HepG2 (cell line): ENCODE data around the gene KLK7. TPM values are rescaled to one million over a fixed set of nuclear protein-coding genes. Genes with fewer than 3 reads are reported as not detected.

Experiments used
- ATAC-seq: fragments of 200-7000 bp; cut with Tn5 transposase; 3 replicates; pipeline ENCODE4 v1.9.1; 2020; ENCODE audit warnings: mild to moderate bottlenecking, moderate library complexity
- BruUV-seq: library from RNA; stranded (reverse); fragments of 400-500 nt; replicated peaks from 2 replicates; lab custom pipeline; 2021; lab: Mats Ljungman, UMichigan
- CTCF ChIA-PET: fragments of 300-600 bp; formaldehyde crosslinking; extraction: SDS; loops from one replicate; lab custom pipeline; 2021; ENCODE audit warnings: low total read pairs, inconsistent platforms, low intra/inter-chr PET ratio; lab: Yijun Ruan, JAX
- POLR2A ChIA-PET: fragments of 350-600 bp; sonication (Branson Sonifier 250); formaldehyde crosslinking; loops from one replicate; lab custom pipeline; 2020; ENCODE audit warnings: antibody characterized with exemption, inconsistent platforms; lab: Yijun Ruan, JAX
- DNase-seq: peaks from one replicate; pipeline ENCODE4 v3.0.0-alpha.2; 2015; ENCODE audit warnings: low spot score
- FAIRE-seq: peaks from 3 replicates; lab custom pipeline; 2011; peaks lifted over from hg19 to GRCh38; lab: Jason Lieb, UNC
- H2AFZ ChIP-seq: one replicate; pipeline ENCODE4 v1.6.1; 2011; ENCODE audit warnings: low read length, inconsistent platforms
- H3K27ac ChIP-seq: fragments of 300-600 bp; 3 replicates; pipeline ENCODE4 v1.8.0; 2011; ENCODE audit warnings: mixed run types, mild to moderate bottlenecking, mixed read lengths, low read length, inconsistent platforms; ENCODE audit not compliant: insufficient read depth; ENCODE audit errors: extremely low read length
- H3K27me3 ChIP-seq, 2 experiments: fragments of 200-600 bp in 1 of 2; 2 replicates in 1 of 2; 3 replicates in 1 of 2; pipeline versions ENCODE4 v1.6.0 to v1.8.0; 2011; ENCODE audit warnings: low read length in 2 of 2, mild to moderate bottlenecking in 2 of 2, moderate library complexity in 2 of 2, inconsistent platforms in 1 of 2; ENCODE audit not compliant: insufficient read depth in 2 of 2, control insufficient read depth in 1 of 2
- H3K36me3 ChIP-seq, 2 experiments: fragments of 200-600 bp in 1 of 2; replicated peaks in 1 of 2; 2 replicates in 1 of 2; 3 replicates in 1 of 2; pipeline versions ENCODE4 v1.5.1 to v1.8.0; 2011; ENCODE audit warnings: low read length in 2 of 2, inconsistent platforms in 1 of 2; ENCODE audit not compliant: insufficient read depth in 2 of 2, control insufficient read depth in 1 of 2
- H3K4me1 ChIP-seq: 2 replicates; pipeline ENCODE4 v1.5.1; 2012; ENCODE audit warnings: low read length, inconsistent platforms; ENCODE audit not compliant: insufficient read depth
- H3K4me2 ChIP-seq: 2 replicates; pipeline ENCODE4 v1.6.0; 2011; ENCODE audit warnings: low read depth, low read length, inconsistent platforms
- H3K4me3 ChIP-seq, 3 experiments: fragments of 200-600 bp in 1 of 3; sonication (generic), shearing (Covaris generic) in 1 of 3; replicated peaks in 1 of 3; 2 replicates each; pipeline ENCODE4 v1.5.1; 2011 to 2016; ENCODE audit warnings: low read length in 3 of 3, inconsistent platforms in 2 of 3, low read depth in 2 of 3, mild to moderate bottlenecking in 2 of 3, control low read depth in 1 of 3, mixed read lengths in 1 of 3; ENCODE audit not compliant: insufficient read depth in 1 of 3
- H3K79me2 ChIP-seq: one replicate; pipeline ENCODE4 v1.6.1; 2011; ENCODE audit warnings: low read length, inconsistent platforms; ENCODE audit not compliant: insufficient read depth
- H3K9ac ChIP-seq: 2 replicates; pipeline ENCODE4 v1.6.0; 2011; ENCODE audit warnings: mild to moderate bottlenecking, low read depth, low read length, inconsistent platforms; ENCODE audit not compliant: insufficient read depth
- H3K9me3 ChIP-seq: 2 replicates; pipeline ENCODE4 v1.5.1; 2012; ENCODE audit warnings: mild to moderate bottlenecking, low read length
- H4K20me1 ChIP-seq: 2 replicates; pipeline ENCODE4 v1.6.0; 2011; ENCODE audit warnings: inconsistent platforms, mild to moderate bottlenecking, low read length, moderate library complexity; ENCODE audit not compliant: insufficient read depth
- ATF1 ChIP-seq: IDR thresholded peaks from 2 replicates; pipeline ENCODE4 v1.6.1; 2016; ENCODE audit warnings: mild to moderate bottlenecking, control low read depth
- GATAD2A ChIP-seq: IDR thresholded peaks from 2 replicates; pipeline ENCODE4 v1.6.1; 2016
- HOXA5 ChIP-seq: sonication (generic); formaldehyde crosslinking; IDR thresholded peaks from 2 replicates; pipeline ENCODE4 v1.4.0; 2020; ENCODE audit warnings: missing genetic modification reagents
- HOXA7 ChIP-seq: sonication (generic); formaldehyde crosslinking; IDR thresholded peaks from 2 replicates; pipeline ENCODE4 v1.8.1; 2022; ENCODE audit warnings: mild to moderate bottlenecking, missing genetic modification reagents, moderate library complexity
- MATR3 ChIP-seq: sonication (generic); formaldehyde crosslinking; IDR thresholded peaks from 2 replicates; pipeline ENCODE4 v1.4.0; 2020; ENCODE audit warnings: missing genetic modification reagents
- ZNF263 ChIP-seq: sonication (generic); formaldehyde crosslinking; IDR thresholded peaks from 2 replicates; pipeline ENCODE4 v1.4.0; 2020; ENCODE audit warnings: missing genetic modification reagents
- ZNF484 ChIP-seq: sonication (generic); formaldehyde crosslinking; IDR thresholded peaks from 2 replicates; pipeline ENCODE4 v1.5.1; 2020; ENCODE audit warnings: mild to moderate bottlenecking, low read depth, missing genetic modification reagents, borderline replicate concordance
- ZNF570 ChIP-seq: sonication (generic); formaldehyde crosslinking; IDR thresholded peaks from 2 replicates; pipeline ENCODE4 v1.4.0; 2020; ENCODE audit warnings: mild to moderate bottlenecking, missing genetic modification reagents, borderline replicate concordance
- WGBS: methylation state at CpG from one replicate; pipeline ENCODE4 v1.1.6; 2017; ENCODE audit warnings: low lambda C conversion rate; 5-methylcytosine and 5-hydroxymethylcytosine counted together
- in situ Hi-C: cut with HindIII; loops from 2 replicates; pipeline ENCODE4 v1.10.0; 2017; ENCODE audit warnings: low pct_unique_long_range_greater_than_20kb; ENCODE audit not compliant: extremely low pct_ligation_motif_present
- intact Hi-C: fragments of 100-400 bp; cut with micrococcal nuclease; formaldehyde crosslinking; loops from one replicate; pipeline ENCODE4 v1.10.0; 2022; ENCODE audit not compliant: unreplicated experiment
- polyA plus RNA-seq, 8 experiments: library from polyadenylated mRNA; depleted of rRNA in 3 of 8; stranded (reverse) in 7 of 8; unstranded in 1 of 8; fragments of >200 nt; fragmentation: Illumina TruSeq in 4 of 8; extraction: Trizol in 4 of 8; gene quantifications; 2 replicates each; pipeline versions ENCODE4 v1.2.1 to v1.2.3, GENCODE V29; 2011 to 2016; ENCODE audit warnings: low read depth in 4 of 8, missing spikeins in 1 of 8, mixed read lengths in 1 of 8; ENCODE audit not compliant: insufficient read depth in 1 of 8
- total RNA-seq, 5 experiments: library from RNA; depleted of rRNA; stranded (reverse); fragments of >200 nt; fragmentation: Illumina TruSeq; extraction: Trizol; gene quantifications; 2 replicates each; pipeline ENCODE4 v1.2.3, GENCODE V29; 2016; ENCODE audit warnings: low read depth in 1 of 5
- TF ChIP-seq, protein P1 (sequence below): sonication (generic); formaldehyde crosslinking; IDR thresholded peaks from 2 replicates; pipeline ENCODE4 v1.4.0; 2020; ENCODE audit warnings: missing genetic modification reagents, borderline replicate concordance
- TF ChIP-seq, protein P2 (sequence below): sonication (generic); formaldehyde crosslinking; conservative IDR thresholded peaks from 2 replicates; pipeline ENCODE4 v1.8.0; 2022; ENCODE audit warnings: low read depth, missing genetic modification reagents

The KLK7 gene
- total and polyA plus RNA-seq, 2 of the 13 experiments (the other 11 are each of a cell fraction or from before 2014, with no cell fraction given), result not detected

DNA sequence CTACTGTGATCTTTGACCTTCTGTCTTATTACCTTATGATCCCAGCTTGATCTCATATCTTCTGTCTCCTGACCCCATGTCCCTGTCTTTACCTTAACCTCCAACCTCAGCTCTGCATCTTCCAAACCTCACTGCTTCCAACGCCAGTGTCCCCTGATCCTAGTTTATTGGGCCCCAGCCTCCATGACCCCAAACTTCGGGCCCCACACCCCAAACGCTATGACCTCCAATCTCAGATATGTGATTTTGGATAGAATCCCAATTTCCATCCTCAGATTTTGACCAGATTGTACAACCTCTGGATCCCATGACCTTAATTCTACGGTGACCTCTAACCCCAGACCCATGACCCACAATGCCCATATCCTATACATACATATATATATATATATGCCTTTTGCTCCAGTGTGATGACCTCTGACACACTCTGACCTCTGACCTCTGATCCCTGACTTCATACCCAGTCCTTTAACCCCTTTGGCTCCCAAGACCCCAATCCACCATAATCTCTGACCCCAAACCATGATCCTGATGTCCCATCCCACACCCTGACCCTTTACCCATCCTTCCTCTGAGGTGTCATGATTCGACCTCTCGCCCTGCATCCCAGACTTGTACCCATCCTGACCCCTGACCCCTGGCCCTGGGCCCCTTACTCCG lies 47.6 kb upstream of the KLK7 start:
- Histone ChIP-seq H2AFZ (no peak overlapping the region), H3K9ac (no peak overlapping the region), H3K36me3 (no peaks in the 10 kb centered on the region), H3K4me2 (no peak overlapping the region), H3K27me3 (peaks cover 4 to 32% of the 10 kb centered on the region in 2 experiments; a peak in 4 of 5 replicates), H3K9me3 (no peaks in the 10 kb centered on the region), H4K20me1 (no peaks in the 10 kb centered on the region), H3K27ac (no peak overlapping the region), H3K79me2 (no peaks in the 10 kb centered on the region), H3K4me3 (no peak overlapping the region), H3K4me1 (no peaks in the 10 kb centered on the region)
- intact Hi-C loops (no loop called here), in situ Hi-C loops (no loop called here)
- FAIRE-seq (no peak), ATAC-seq (no peak), DNase-seq (no peak)
- no TSS peak for BruUV-seq
- TF ChIP-seq, protein P1, sequence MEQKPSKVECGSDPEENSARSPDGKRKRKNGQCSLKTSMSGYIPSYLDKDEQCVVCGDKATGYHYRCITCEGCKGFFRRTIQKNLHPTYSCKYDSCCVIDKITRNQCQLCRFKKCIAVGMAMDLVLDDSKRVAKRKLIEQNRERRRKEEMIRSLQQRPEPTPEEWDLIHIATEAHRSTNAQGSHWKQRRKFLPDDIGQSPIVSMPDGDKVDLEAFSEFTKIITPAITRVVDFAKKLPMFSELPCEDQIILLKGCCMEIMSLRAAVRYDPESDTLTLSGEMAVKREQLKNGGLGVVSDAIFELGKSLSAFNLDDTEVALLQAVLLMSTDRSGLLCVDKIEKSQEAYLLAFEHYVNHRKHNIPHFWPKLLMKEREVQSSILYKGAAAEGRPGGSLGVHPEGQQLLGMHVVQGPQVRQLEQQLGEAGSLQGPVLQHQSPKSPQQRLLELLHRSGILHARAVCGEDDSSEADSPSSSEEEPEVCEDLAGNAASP, result no peak
- no peak for TF ChIP-seq MATR3 (CRISPR knock-in tag)
- no peak for TF ChIP-seq ZNF263 (CRISPR knock-in tag)
- TF ChIP-seq HOXA5 (CRISPR knock-in tag), result no peak
- TF ChIP-seq, protein P2, sequence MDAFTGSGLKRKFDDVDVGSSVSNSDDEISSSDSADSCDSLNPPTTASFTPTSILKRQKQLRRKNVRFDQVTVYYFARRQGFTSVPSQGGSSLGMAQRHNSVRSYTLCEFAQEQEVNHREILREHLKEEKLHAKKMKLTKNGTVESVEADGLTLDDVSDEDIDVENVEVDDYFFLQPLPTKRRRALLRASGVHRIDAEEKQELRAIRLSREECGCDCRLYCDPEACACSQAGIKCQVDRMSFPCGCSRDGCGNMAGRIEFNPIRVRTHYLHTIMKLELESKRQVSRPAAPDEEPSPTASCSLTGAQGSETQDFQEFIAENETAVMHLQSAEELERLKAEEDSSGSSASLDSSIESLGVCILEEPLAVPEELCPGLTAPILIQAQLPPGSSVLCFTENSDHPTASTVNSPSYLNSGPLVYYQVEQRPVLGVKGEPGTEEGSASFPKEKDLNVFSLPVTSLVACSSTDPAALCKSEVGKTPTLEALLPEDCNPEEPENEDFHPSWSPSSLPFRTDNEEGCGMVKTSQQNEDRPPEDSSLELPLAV (CRISPR knock-in tag), result no peak
- no peak for TF ChIP-seq ATF1
- no peak for TF ChIP-seq ZNF484 (CRISPR knock-in tag)
- no peak for TF ChIP-seq ZNF570
- TF ChIP-seq HOXA7 (CRISPR knock-in tag), result no peak
- no peak for TF ChIP-seq GATAD2A (CRISPR knock-in tag)
- WGBS, result 18% methylated on average over 7 of the region's 7 CpGs
- ChIA-PET POLR2A (no interaction called here), CTCF (no interaction called here)
